Endothelial cell of umbilical vein (primary cell): ENCODE data around the gene CUL3. TPM values are rescaled to one million over a fixed set of nuclear protein-coding genes. Genes with fewer than 3 reads are reported as not detected.

Experiments used
- BruUV-seq: library from RNA; stranded (reverse); fragments of 400-500 nt; replicated peaks from 2 replicates; lab custom pipeline; 2021; lab: Mats Ljungman, UMichigan
- CTCF ChIA-PET: fragments of 300-600, 350-600 bp; sonication (Branson Sonifier 250); formaldehyde crosslinking; loops from one replicate; lab custom pipeline; 2021; ENCODE audit warnings: antibody characterized with exemption, inconsistent platforms; lab: Charles Lee
- POLR2A ChIA-PET: fragments of 300-600, 350-600 bp; sonication (Branson Sonifier 250); formaldehyde crosslinking; loops from one replicate; lab custom pipeline; 2021; ENCODE audit warnings: antibody characterized with exemption, inconsistent platforms; lab: Charles Lee
- DNase-seq: peaks from one replicate; pipeline ENCODE4 v3.0.0-alpha.2; 2011; ENCODE audit warnings: low read depth, low spot score
- FAIRE-seq: peaks from 2 replicates; lab custom pipeline; 2011; peaks lifted over from hg19 to GRCh38; lab: Jason Lieb, UNC
- H2AFZ ChIP-seq: 2 replicates; pipeline ENCODE4 v1.6.0; 2012; ENCODE audit warnings: low read depth, low read length, control low read depth, inconsistent platforms
- H3K27ac ChIP-seq: 2 replicates; pipeline ENCODE4 v1.5.1; 2011; ENCODE audit warnings: low read depth, mild to moderate bottlenecking, control low read depth, low read length, moderate library complexity; ENCODE audit not compliant: insufficient read depth
- H3K27me3 ChIP-seq, 2 experiments: 2 replicates each; pipeline versions ENCODE4 v1.6.0 to v1.6.1; 2011; ENCODE audit warnings: low read length in 2 of 2, mixed read lengths in 1 of 2; ENCODE audit not compliant: control insufficient read depth in 2 of 2, insufficient read depth in 2 of 2
- H3K36me3 ChIP-seq, 2 experiments: 2 replicates in 1 of 2; 3 replicates in 1 of 2; pipeline ENCODE4 v1.5.1; 2011; ENCODE audit warnings: low read length in 2 of 2, mild to moderate bottlenecking in 1 of 2, moderate library complexity in 1 of 2; ENCODE audit not compliant: control insufficient read depth in 2 of 2, insufficient read depth in 2 of 2; ENCODE audit errors: extremely low read depth in 1 of 2
- H3K4me1 ChIP-seq: 3 replicates; pipeline ENCODE4 v1.5.1; 2011; ENCODE audit warnings: mild to moderate bottlenecking, low read length; ENCODE audit not compliant: control insufficient read depth, insufficient read depth; ENCODE audit errors: extremely low read depth
- H3K4me2 ChIP-seq: 2 replicates; pipeline ENCODE4 v1.6.1; 2011; ENCODE audit warnings: low read length, control low read depth, mixed read lengths; ENCODE audit not compliant: insufficient read depth
- H3K4me3 ChIP-seq, 3 experiments: fragments of 200-600 bp in 1 of 3; sonication (generic), shearing (Covaris generic) in 1 of 3; replicated peaks in 1 of 3; 2 replicates each; pipeline ENCODE4 v1.5.1; 2011 to 2016; ENCODE audit warnings: control low read depth in 3 of 3, low read length in 3 of 3, mild to moderate bottlenecking in 2 of 3, inconsistent platforms in 1 of 3, low read depth in 1 of 3, moderate library complexity in 1 of 3; ENCODE audit not compliant: insufficient read depth in 1 of 3
- H3K79me2 ChIP-seq: 2 replicates; pipeline ENCODE4 v1.6.0; 2012; ENCODE audit warnings: low read length, inconsistent platforms; ENCODE audit not compliant: control insufficient read depth, insufficient read depth
- H3K9ac ChIP-seq: replicated peaks from 2 replicates; pipeline ENCODE3; 2011; ENCODE audit warnings: low read length, control low read depth; ENCODE audit not compliant: insufficient read depth; ENCODE audit errors: extremely low read depth
- H3K9me1 ChIP-seq: replicated peaks from 3 replicates; pipeline ENCODE4 v1.6.0; 2011; ENCODE audit warnings: mild to moderate bottlenecking, low read length; ENCODE audit not compliant: control insufficient read depth, insufficient read depth; ENCODE audit errors: extremely low read depth
- H3K9me3 ChIP-seq: replicated peaks from 2 replicates; pipeline ENCODE4 v1.5.1; 2012; ENCODE audit warnings: low read length, inconsistent platforms; ENCODE audit not compliant: control insufficient read depth, insufficient read depth
- H4K20me1 ChIP-seq: replicated peaks from 2 replicates; pipeline ENCODE3; 2011; ENCODE audit warnings: mild to moderate bottlenecking, low read length; ENCODE audit not compliant: control insufficient read depth, insufficient read depth; ENCODE audit errors: extremely low read depth
- CTCF ChIP-seq, 2 donors: IDR thresholded peaks; 1 replicate in 1 of 2; 2 replicates in 1 of 2; pipeline ENCODE4 v1.5.1; 2011; ENCODE audit warnings: low read length in 2 of 2, mild to moderate bottlenecking in 2 of 2, moderate library complexity in 2 of 2, control low read depth in 1 of 2, inconsistent platforms in 1 of 2, low read depth in 1 of 2; ENCODE audit not compliant: insufficient read depth in 1 of 2; ENCODE audit errors: extremely low read depth in 1 of 2
- EZH2 ChIP-seq: IDR thresholded peaks from 2 replicates; pipeline ENCODE4 v1.6.1; 2012; ENCODE audit warnings: borderline replicate concordance, low read depth, mild to moderate bottlenecking, moderate library complexity, low read length, inconsistent platforms; ENCODE audit not compliant: severe bottlenecking
- FOS ChIP-seq: IDR thresholded peaks from 2 replicates; pipeline ENCODE4 v1.6.1; 2011; ENCODE audit warnings: mild to moderate bottlenecking, low read length, moderate library complexity, borderline replicate concordance; ENCODE audit not compliant: insufficient read depth
- GATA2 ChIP-seq: IDR thresholded peaks from 2 replicates; pipeline ENCODE4 v1.7.0; 2011; ENCODE audit warnings: low read depth, mild to moderate bottlenecking, moderate library complexity, mixed read lengths, low read length; ENCODE audit not compliant: insufficient read length, insufficient read depth
- JUN ChIP-seq: IDR thresholded peaks from 2 replicates; pipeline ENCODE4 v1.6.1; 2011; ENCODE audit warnings: borderline replicate concordance, low read depth; ENCODE audit not compliant: insufficient read length, insufficient read depth
- MAX ChIP-seq: IDR thresholded peaks from 2 replicates; pipeline ENCODE4 v1.6.1; 2011; ENCODE audit not compliant: insufficient read depth, insufficient read length
- MYC ChIP-seq: IDR thresholded peaks from one replicate; pipeline ENCODE4 v1.6.1; 2011; ENCODE audit warnings: mild to moderate bottlenecking, low read depth, low read length
- POLR2A ChIP-seq: IDR thresholded peaks from 2 replicates; pipeline ENCODE4 v1.6.1; 2012; ENCODE audit warnings: low read depth, mild to moderate bottlenecking, control low read depth, low read length
- POLR2AphosphoS5 ChIP-seq: IDR thresholded peaks from 2 replicates; pipeline ENCODE4 v1.6.1; 2012; ENCODE audit warnings: low read depth, mild to moderate bottlenecking, control low read depth, low read length, moderate library complexity; ENCODE audit not compliant: insufficient read depth
- dilution Hi-C: fragments of 300-500 bp; cut with MboI; formaldehyde crosslinking; loops from one replicate; pipeline ENCODE4 v1.15.0; 2019; ENCODE audit warnings: low sequenced_read_pairs; ENCODE audit not compliant: extremely low pct_ligation_motif_present
- intact Hi-C: fragments of 100-400 bp; cut with micrococcal nuclease; formaldehyde crosslinking; loops from one replicate; pipeline ENCODE4 v1.10.0; 2022
- polyA plus RNA-seq, 4 experiments: library from polyadenylated mRNA; depleted of rRNA in 3 of 4; stranded (reverse) in 3 of 4; unstranded in 1 of 4; fragments of >200 nt; gene quantifications; 2 replicates each; pipeline versions ENCODE4 v1.2.1 to v1.2.3, GENCODE V29; 2011 to 2012; ENCODE audit warnings: missing spikeins in 1 of 4
- total RNA-seq: library from RNA; stranded (reverse); gene quantifications from 2 replicates; pipeline ENCODE4 v1.2.3, GENCODE V29; 2021

The CUL3 gene
- total and polyA plus RNA-seq, 2 donors (not counting 3 experiments of a cell fraction or from before 2014, with no cell fraction given), result 22.7 to 82.3 TPM

- no peak overlapping the region for H3K27ac ChIP-seq
- dilution Hi-C loops, result no loop called here
- POLR2A ChIA-PET, result no interaction called here
- H3K79me2 ChIP-seq, result no peaks in the 10 kb centered on the region
- no peaks in the 10 kb centered on the region for H4K20me1 ChIP-seq
- TF ChIP-seq GATA2 (no peak), JUN (no peak), MAX (no peak), MYC (no peak), POLR2A (no peak), CTCF (IDR thresholded peaks at IDR 0.05; ENCODE audit: extremely low read depth in 1 of 2, insufficient read depth in 1 of 2, low read depth in 1 of 2, low read length in 2 of 2) (no peak)
- no peak overlapping the region for H2AFZ ChIP-seq
- H3K9me1 ChIP-seq, result no peaks in the 10 kb centered on the region
- H3K36me3 ChIP-seq, result peaks cover 8 to 15% of the 10 kb centered on the region in 2 experiments
- no peak overlapping the region for H3K9ac ChIP-seq
- H3K9me3 ChIP-seq, result no peaks in the 10 kb centered on the region
- CTCF ChIA-PET, result no interaction called here
- H3K4me3 ChIP-seq, result no peak overlapping the region
- DNase-seq (no peak), FAIRE-seq (no peak)
- no peak overlapping the region for H3K4me2 ChIP-seq
- intact Hi-C loops, result no loop called here
- no peaks in the 10 kb centered on the region for H3K27me3 ChIP-seq
- no TSS peak for BruUV-seq
- H3K4me1 ChIP-seq, result no peaks in the 10 kb centered on the region
Measured at GRCh38 chr2:224472827-224473226, 112.3 kb downstream of the CUL3 start.

- H3K4me2 ChIP-seq, result no peak overlapping the region
- H3K79me2 ChIP-seq, result no peaks in the 10 kb centered on the region
- H3K36me3 ChIP-seq, result peaks cover 3 to 13% of the 10 kb centered on the region in 2 experiments
- ChIA-PET CTCF (no interaction called here), POLR2A (no interaction called here)
- H4K20me1 ChIP-seq, result no peaks in the 10 kb centered on the region
- FAIRE-seq, result no peak
- no peaks in the 10 kb centered on the region for H3K4me1 ChIP-seq
- H2AFZ ChIP-seq, result no peak overlapping the region
- no peak overlapping the region for H3K4me3 ChIP-seq
- no peaks in the 10 kb centered on the region for H3K27me3 ChIP-seq
- no peaks in the 10 kb centered on the region for H3K9me3 ChIP-seq
- no peak overlapping the region for H3K9ac ChIP-seq
- TF ChIP-seq JUN (no peak), MAX (no peak), POLR2A (no peak), POLR2AphosphoS5 (no peak), CTCF (IDR thresholded peaks at IDR 0.05; ENCODE audit: extremely low read depth in 1 of 2, insufficient read depth in 1 of 2, low read depth in 1 of 2, low read length in 2 of 2) (no peak), GATA2 (no peak), EZH2 (no peak), FOS (no peak), MYC (no peak)
- BruUV-seq, result no TSS peak
- DNase-seq, result no peak
- H3K9me1 ChIP-seq, result no peaks in the 10 kb centered on the region
- dilution Hi-C loops, result no loop called here
- intact Hi-C loops, result no loop called here
- no peak overlapping the region for H3K27ac ChIP-seq
Measured at GRCh38 chr2:224472137-224472536, 113.0 kb downstream of the CUL3 start.
